Measurements from ENCODE around the gene GSKIP.
"Not testable (repeated sequence)": the region's sequence is repeated elsewhere in the genome, so short reads cannot be mapped to it uniquely, and the experiment has no call there.

The GSKIP gene, protein sequence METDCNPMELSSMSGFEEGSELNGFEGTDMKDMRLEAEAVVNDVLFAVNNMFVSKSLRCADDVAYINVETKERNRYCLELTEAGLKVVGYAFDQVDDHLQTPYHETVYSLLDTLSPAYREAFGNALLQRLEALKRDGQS

DNA sequence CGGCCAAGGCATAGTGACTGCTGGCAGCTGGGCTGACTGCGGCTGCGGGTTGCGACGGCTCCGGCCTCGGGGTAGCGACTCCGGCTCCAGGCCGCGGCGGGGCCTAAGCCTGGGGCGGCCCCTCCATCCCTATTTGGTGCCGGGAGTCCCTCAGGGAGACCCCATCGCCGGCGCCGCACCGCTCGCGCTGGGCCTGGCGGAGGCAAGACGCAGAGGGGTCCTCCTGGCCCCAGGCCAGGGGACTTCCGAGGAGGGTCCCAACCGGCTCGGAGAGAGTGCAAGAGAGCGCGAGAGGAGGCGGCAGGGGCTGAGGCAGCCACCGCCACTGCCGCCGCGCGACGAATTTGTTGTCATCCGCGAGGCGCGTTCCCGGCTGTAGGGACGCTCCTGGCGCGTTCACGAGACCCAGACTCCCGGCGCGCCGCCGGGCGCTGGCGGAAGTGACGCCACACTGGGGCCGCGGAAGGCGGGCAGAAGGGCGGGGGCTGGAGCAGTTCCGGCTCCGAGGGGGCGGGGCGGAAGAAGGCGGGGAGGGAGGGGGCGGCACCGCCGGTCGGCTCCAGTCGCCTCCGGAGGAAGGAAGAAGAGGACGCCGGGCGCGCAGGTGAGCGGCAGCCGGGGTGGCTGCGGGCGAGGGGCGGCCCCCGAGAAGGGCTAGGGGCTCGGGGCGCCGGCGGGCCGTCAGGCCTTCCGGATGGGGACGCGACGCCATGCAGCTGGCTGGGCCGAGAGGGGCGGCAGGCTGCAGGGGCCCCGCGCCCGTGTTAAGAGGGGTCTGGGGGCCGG is at the start of gene GSKIP, which contains the start of gene ATG2B:
TSS of gene GSKIP (plus strand) at position 562 of the 786 bp plus-strand sequence. CDS start 18,722 bp downstream, outside the sequence.
TSS of gene ATG2B (minus strand) at position 377 of the 786 bp plus-strand sequence. CDS start at position 12, 365 bp downstream.
- DNase-seq, result peak; percentile 94

DNA sequence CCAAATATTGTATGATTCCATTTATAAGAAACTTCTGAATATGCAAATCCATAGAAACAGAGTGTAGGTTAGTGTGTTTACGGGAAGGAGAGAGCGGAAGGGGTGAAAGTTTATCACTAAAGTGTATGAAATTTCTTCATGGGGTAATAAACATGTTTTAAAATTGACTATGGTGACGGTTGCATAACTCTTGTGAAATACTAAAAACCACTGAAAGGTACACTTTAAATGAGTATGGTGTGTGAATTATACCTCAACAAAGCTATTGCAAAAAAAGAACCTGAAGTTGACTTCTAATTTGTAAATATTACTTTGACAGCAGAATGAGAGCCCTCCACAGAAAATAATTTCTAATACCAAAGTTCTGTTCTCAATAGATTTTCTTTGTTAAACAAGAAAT is 47.2 kb upstream of the GSKIP start:
- no peak for DNase-seq

DNA sequence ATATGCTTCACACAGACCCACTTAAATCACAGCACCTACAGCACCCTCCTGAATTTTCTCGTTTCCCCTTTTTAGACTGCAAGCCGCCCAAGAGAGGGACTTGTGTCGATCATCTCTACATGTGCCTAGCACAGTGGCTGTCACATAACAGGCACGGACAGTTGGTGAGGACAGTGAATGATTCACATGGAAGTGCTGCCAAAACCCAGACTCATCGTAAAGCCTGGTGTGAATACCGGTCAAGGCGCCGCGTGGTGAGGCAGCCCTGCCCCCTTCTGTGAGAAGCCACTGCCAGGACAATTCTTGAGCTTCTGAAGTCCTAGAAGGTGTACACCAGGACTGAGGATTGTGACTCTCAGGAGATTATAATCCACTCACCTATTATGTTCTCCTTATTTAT is 44.5 kb upstream of the GSKIP start:
- no peak for DNase-seq

DNA sequence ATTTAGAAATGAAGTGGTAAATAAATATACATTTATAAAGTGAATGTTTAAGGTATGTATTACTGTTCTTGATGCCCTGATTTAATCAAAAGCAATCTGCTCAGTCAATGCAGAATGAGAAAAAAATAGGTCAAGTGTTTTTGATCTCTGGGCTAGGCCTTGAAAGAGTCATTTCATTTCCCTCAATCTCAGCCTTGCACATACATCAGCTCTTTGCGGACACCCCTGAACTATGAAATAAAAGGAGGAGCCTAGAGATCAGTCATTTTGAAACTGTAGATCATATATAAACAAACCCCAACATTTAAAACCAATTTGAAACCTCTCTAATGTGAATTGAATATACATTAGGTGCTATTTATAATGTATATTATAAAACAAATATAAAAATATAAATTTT is 42.7 kb upstream of the GSKIP start:
- DNase-seq, result no peak

DNA sequence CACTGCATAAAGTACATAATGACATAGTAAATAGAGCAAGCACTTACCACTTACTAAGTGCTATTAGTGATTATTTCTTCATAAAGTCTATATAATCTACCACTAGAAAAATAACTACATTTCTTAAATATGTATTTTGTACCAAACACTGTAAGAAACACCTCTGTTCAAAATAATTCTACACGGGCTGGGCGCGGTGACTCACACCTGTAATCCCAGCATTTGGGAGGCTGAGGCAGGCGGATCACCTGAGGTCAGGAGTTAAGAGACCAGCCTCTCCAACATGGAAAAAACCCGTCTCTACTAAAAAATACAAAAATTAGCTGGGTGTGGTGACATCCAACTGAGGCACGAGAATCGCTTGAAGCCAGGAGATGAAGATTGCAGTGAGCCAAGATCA is 39.1 kb upstream of the GSKIP start:
- DNase-seq, result no peak

DNA sequence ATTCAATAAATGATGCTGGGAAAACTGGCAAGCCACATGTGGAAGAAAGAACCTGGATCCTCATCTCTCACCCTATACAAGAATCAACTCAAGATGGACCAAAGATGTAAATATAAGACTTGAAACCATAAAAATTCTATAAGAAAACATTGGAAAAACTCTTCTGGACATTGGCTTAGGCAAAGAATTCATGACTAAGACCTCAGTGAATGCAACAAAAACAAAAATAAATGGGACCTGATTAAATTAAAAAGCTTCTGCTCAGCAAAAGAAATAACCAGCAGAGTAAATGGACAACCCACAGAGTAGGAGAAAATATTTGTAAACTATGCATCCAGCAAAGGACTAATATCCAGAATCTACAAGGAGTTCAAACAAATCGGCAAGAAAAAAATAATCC is 24.8 kb upstream of the GSKIP start:
- DNase-seq, result no peak

DNA sequence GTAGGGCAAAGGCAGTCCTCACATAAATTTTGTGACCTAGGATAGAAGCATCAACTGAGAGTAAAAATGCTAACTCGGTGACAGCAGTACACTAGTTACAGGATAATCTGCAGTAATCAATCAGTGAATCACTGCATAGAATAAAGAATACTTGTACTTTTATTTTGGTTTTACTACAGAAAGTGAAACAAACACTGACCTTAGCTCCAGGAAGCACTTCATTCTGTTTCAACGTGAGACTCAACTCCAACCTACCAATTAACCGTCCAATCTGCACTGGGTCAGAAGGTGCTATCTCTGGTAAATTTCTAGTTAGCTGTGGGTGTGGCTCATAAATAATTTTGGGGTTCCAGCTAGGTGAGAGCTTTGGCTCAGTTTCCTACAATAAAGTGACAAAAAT is 22.0 kb upstream of the GSKIP start:
- no peak for DNase-seq

DNA sequence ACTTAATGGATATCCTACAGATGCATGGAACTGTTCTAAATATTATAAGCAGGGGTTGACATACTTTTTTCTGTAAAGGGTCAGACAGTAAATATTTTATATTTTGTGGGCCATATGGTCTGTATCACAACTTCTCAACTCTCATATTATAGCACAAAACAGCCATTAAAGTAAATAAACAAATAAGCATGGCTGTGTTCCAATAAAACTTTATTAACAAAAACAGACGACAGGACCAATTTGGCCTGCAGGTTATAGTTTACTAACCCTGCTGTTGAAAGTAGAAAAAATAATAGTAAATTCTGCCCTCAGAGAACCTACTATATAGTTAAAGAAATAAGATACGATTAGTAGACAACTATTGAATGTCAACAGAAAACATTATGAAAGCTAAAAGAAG is 17.7 kb upstream of the GSKIP start:
- DNase-seq, result no peak

DNA sequence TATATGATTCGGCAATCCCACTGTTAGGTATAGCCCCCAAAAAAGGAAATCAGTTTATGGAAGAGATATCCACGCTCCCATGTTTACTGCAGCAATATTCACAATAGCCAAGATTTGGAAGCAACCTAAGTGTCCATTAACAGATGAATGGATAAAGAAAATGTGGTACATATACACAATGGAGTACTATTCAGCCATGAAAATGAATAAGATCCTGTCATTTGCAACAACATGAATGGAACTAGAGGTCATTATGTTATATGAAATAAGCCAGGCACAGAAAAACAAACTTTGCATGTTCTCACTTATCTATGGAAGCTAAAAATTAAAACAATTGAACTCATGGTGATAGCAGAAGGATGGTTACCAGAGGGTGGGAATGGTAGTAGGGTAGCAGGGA is 15.4 kb upstream of the GSKIP start:
- not testable (repeated sequence) for DNase-seq

DNA sequence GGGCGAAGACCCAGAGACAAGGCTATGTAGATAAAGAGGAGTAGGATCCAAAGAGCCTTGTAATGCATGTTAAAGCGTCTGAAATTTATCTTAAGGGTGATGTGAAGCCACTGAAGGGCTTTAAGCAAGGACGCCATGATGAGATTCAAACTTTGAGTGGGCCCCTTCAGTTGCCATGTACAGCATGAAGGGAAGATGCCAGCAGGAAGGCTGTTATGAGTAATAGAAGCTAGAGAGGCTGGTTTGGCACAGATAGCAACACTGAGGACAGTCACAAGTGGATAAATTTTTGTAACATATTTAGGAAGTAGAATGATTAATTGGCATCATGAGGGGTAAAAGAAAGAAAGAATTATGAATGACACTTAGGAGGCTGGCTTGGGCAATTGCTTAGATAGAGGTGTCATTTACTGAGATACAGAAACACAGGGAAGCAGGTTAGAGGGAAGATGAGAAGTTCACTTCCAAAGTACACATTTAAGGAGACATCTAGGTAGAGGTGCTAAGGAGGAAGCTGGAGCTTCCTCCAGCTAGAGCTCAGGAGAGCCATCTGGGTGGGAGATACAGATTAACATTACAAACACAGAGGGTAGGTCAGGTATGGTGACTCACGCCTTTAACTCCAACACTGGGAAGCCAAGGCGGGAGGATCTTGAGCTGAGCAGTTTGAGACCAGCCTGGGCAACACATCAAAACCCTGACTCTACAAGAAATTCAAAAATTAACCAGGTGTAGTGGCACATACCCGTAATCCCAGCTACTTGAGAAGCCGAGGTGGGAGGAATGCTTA is 13.8 kb upstream of the GSKIP start:
- DNase-seq, result no peak

DNA sequence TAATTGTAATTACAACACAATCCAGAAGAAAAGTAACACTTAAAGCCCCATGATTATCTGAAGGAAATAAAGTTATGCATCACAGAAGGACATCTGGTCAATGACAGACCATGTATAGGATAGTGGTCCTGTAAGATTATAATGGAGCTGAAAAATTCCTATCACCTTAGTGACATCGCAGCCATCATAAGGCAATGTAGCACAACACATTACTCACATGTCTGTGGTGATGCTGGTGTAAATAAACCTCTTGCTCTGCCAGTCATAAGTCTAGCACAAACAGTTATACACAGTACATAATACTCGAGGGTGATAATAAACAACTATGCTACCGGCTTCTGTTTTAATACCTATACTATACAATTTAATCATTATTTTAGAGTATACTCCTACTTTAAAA is 11.3 kb upstream of the GSKIP start:
- DNase-seq, result no peak

DNA sequence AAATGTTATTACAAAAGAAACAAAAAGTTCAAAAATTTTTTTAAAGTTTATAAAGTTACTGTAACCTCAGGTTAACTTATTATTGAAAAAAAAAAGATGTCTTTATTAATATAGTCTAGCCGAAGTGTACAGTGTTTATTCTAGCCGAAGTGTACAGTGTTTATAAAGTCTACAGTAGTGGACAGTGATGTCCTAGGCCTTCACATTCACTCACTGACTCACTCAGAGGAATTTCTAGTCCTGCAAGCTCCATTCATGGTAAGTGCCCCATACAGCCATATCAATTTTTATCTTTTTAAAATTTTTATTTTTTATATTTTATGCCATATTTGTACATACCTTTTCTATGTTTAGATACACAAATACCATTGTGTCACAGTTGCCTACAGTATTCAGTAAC is 10.6 kb upstream of the GSKIP start:
- no peak for DNase-seq

DNA sequence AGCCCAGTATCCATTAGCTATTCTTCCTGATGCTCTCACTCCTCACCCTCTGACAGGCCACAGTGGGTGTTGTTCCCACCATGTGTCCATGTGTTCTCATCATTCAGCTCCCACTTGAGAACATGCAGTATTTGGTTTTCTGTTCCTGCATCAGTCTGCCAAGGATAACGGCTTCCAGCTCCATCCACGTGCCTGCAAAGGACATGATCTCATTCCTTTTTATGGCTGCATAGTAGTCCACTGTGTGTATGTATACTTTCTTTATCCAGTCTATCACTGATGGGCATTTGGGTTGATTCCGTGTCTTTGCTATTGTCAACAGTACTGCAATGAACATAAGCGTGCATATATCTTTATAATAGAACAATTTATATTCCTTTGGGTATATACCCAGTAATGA is 9.1 kb upstream of the GSKIP start:
- no peak for DNase-seq

DNA sequence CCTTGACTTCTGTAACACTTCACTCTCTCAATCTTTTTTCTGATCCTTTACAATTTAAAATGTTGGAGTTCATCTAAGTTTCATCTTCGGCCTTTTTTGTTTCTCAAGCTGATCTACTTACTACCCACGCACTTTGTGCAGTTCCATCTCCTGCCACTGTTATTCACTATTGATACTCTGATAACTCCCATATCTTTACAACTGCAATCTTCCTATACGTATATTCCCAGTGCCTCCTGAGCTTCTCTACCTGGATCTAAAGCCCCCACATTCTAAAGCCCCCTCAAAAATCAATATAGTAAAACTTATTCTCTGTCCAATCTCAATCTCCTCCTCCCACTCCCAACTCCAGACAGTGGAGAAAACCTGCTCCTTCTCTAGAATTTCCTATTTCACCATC is 6.1 kb upstream of the GSKIP start:
- DNase-seq, result peak; percentile 2

DNA sequence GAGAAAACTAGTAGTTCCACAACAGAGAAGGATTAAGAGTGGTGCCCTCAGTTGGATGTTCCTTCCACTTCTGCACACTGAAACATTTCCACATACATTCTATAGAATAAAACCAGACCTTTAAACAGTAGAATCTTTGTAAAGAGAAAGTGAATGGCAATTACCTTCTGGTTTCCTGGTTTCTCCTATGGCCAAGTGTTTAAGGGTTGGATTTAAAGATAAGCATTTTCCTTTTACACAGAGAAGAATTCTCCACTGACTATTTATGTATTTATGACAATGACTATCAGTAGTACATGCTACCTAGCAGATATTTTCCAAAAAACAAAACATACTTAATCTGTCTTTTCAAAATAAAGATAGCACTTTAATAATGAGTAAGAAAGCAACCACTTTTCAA is 3.4 kb upstream of the GSKIP start:
- no peak for DNase-seq

DNA sequence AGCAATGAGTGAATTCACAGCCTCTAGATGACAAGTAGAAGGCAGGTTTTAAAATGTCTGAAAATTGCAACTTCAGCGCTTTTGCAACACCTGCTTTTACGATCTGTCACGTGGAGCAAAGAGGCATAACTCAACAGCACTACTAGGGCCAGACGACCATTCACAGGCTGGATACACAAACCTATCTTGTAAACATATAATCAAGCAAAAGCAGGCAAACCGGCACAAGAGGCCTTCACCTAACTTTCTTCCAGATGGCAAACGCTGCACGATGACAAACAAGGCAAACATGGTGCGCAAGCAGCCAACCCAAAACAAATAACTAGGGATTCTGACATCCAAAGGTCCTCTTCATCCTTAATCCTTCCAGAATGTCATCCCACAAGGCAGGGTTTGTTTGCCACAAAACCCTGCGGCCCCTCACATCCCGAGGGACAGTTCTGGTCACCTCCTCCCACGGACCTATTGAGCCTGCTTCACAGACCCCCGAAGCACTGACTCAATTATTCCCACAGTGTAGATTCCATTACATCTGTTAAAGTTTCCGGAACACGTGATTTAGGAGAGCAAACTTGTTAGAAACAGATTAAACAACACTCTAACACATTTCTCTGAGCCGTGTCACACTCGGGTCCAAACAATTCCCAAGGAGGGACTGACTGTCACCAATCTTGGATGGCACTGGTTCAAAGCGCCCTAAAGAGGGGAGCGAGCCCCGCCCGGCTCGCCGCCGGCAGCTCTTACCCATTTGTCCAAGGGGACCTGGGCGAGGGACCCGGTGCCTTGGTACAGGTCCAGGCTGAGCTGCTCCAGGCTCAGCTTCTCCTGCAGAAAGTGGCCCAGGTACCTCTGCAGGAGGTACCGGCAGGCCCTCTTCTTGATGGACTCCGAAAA is 1.0 kb upstream of the GSKIP start:
- peak; percentile 30 for DNase-seq

DNA sequence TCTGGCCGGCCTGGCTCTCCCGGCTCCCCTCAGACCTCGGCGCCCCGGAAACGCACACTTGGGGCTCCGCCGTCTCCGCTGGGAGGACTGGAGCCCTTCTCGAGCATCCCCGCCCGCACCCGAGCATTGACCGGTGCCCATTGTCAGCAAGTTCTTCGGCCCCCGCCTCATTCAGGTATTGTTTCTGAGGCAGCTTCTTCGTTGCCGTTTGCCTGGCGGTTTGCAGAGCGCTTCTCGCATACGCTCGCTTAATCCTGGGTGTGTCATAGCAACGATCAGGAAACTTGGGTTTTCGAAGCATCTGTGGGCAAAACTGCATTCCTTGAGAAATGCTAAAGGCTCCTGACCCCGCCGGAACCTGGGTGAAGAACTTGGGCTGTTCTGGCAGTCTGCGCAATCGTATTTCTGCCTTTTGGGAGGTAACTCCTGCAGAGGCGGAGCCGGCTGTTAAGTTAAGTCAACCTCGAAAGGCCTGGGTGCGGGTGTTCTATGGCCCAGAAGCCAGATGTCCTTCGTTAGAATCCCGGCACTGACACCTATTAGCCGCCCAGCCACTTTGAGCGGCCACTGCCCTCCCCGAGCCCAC is 518 bp downstream of the GSKIP start:
- peak; percentile 91 for DNase-seq

DNA sequence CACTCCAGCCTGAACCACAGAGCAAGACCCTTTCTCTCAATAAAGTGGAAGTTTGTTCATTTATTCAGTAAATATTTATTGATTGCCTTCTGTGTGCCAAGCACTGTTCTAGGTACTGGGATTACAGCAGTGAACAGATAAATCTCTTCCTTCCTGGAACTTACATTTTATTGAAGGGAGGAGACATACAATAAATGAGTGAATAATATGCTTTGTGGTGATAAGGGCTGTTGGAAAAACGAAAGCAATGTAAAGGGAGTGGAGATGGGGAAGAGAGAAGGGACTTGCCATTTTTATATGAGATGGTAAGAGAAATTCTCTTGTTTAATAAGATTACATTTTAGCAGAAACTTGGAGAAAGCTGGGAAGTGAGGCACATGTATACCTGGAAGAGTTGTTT is 1.6 kb downstream of the GSKIP start:
- no peak for DNase-seq

DNA sequence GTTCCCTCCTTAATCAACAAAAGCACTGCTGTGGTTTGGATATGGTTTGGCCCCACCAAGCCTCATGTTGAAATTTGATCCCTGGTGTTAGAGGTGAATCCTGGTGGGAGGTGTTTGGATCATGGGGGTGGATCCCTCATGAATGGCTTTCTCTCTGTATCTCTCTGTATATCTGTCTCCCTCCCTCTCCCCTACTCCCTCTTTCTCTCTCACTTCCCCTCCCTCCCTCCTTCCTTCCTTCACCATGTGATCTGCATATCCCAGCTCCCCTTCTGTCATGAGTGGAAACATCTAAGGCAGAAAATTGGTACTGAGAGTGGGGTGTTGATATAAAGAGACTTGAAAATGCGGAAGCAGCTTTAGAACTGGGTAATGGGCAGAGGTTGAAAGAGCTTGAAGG is 5.2 kb downstream of the GSKIP start:
- no peak for DNase-seq

DNA sequence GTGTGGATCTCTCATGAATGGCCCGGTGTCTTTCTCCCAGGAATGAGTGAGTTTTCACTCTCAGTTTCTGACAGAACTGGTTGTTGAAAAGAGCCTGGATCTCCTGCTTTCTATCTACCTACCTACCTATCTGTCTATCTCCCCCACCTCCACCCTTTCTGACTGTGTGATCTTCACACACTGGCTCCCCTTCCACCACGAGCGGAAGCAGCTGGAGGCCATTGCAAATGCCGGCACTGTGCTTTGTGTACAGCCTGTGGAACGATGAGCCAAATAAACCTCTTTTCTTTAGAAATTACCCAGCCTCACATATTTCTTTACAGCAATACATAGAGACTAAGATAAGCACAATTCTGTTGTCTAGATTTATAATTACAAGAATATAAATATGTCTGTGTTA is 7.2 kb downstream of the GSKIP start:
- no peak for DNase-seq

DNA sequence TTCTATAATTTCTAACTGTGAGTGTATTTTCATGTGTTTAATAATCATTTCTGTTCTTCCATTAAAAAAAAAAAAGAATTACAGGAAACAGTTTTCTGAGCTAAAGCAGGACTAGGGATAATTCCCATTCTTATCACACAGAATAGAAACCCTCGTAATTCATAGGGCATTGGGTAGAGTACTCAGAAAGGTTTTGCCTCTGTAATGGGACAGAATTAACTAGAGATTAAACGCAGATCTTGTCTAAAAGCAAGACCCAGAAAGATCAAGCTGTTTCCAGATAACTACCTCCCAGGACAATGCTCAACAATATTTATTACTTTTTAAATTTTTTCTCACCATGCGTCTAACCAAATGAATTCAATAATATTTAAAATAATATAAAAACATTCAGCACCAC is 10.2 kb downstream of the GSKIP start:
- DNase-seq, result no peak

DNA sequence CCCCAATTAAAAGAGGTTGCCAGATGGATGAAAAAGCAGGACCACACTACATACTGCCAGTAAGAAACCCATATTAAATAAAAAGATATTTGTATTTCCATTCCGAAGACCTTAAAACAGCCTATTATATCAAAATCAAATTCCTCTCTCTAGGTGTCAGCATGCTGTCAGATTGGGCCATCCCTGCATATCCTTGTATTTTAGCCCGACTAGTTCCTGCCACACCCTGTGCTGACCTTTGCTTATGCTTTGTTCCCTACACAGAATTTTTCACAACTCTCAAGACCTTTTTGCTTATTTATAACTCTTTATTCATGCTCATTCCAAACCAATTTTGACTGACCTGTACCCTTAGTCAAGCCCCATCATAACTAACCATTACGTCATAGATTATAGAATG is 12.8 kb downstream of the GSKIP start:
- no peak for DNase-seq

DNA sequence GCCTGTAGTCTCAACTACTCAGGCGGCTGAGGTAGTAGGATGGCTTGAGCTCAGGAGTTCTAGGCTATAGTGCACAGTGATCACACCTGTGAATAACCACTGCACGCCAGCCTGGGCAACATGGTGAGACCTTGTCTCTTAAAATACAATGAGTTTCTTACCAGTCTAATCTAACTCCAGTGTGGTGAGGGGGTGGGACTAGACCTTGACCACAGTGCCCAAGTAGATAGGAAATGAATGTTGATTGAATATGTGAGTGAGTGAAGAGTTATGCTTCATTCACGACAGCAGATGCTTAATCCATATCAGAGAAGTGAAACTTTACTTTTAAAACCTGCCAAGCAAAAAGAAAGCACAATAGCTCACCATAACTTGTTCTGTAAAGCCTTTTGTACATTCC is 17.4 kb downstream of the GSKIP start:
- DNase-seq, result no peak
